ENCODE results near the gene PCDH15.

Gene PCDH15

GRCh38 chr10:54335296-54335695 lies 465.7 kb downstream of the PCDH15 start:
- H3K4me1 ChIP-seq (ENCODE audit: control insufficient read depth in 1 of 2, insufficient read depth in 2 of 2, low read length in 2 of 2): no peaks in the 10 kb centered on the region
- no peak overlapping the region for H3K27ac ChIP-seq (ENCODE audit: low read depth, low read length)
- no peaks in the 10 kb centered on the region for H3K36me3 ChIP-seq (ENCODE audit: control insufficient read depth in 1 of 2, insufficient read depth in 2 of 2, low read length in 2 of 2)
- H3K9ac ChIP-seq (ENCODE audit: low read depth in 1 of 2, low read length in 2 of 2): no peak overlapping the region
- H3K4me3 ChIP-seq (ENCODE audit: low read depth in 1 of 2, low read length in 2 of 2): no peak overlapping the region
- no peaks in the 10 kb centered on the region for H3K9me3 ChIP-seq (ENCODE audit: control insufficient read depth in 1 of 2, low read length in 2 of 2)
- no peaks in the 10 kb centered on the region for H3K27me3 ChIP-seq (ENCODE audit: control insufficient read depth in 1 of 2, insufficient read depth in 2 of 2, low read length in 2 of 2)

DNA sequence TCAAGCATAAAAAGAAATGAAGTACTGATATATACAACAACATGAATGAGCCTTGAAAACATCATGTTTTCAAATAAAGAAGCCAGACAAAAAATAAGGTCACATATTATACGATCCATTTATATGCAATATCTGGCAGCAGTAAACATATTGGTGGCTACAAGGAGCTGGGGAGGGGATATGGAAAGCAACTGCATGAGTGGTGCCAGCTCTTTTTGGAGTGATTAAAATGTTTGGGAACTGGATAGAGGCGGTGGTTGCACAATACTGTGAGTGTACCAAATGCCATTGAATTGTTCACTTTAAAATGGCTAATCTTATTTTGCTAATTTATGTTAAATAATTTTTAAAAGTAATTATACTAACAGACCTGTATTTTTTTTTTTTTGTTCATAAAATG lies 481.7 kb downstream of the PCDH15 start:
- H3K4me1 ChIP-seq (ENCODE audit: control insufficient read depth in 1 of 2, insufficient read depth in 2 of 2, low read length in 2 of 2): no peaks in the 10 kb centered on the region
- H3K27ac ChIP-seq (ENCODE audit: low read depth, low read length): no peak overlapping the region
- no peaks in the 10 kb centered on the region for H3K9me3 ChIP-seq (ENCODE audit: control insufficient read depth in 1 of 2, low read length in 2 of 2)
- H3K4me3 ChIP-seq (ENCODE audit: low read depth in 1 of 2, low read length in 2 of 2): no peak overlapping the region
- no peak overlapping the region for H3K9ac ChIP-seq (ENCODE audit: low read depth in 1 of 2, low read length in 2 of 2)
- no peaks in the 10 kb centered on the region for H3K36me3 ChIP-seq (ENCODE audit: control insufficient read depth in 1 of 2, insufficient read depth in 2 of 2, low read length in 2 of 2)
- no peaks in the 10 kb centered on the region for H3K27me3 ChIP-seq (ENCODE audit: control insufficient read depth in 1 of 2, insufficient read depth in 2 of 2, low read length in 2 of 2)

DNA sequence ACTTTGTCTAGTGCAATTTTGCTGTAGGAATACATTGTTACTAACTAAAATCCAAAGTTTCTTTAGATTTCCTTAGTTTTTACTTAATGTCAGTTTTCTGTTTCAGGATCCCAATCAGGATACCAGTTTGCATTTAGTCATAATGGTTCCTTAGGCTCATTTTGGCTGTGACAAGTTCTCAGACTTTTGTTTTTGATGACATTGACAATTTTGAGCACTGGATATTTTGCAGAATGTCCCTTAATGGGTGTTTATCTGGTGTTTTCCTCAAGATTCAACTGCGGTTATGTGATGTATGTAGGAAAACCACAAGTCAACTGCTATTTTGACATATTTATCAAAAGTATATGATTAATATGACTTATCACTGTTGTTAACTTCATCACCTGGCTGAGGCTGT lies 482.6 kb downstream of the PCDH15 start:
- Histone ChIP-seq H3K36me3 (ENCODE audit: control insufficient read depth in 1 of 2, insufficient read depth in 2 of 2, low read length in 2 of 2) (no peaks in the 10 kb centered on the region), H3K27me3 (ENCODE audit: control insufficient read depth in 1 of 2, insufficient read depth in 2 of 2, low read length in 2 of 2) (no peaks in the 10 kb centered on the region), H3K9ac (ENCODE audit: low read depth in 1 of 2, low read length in 2 of 2) (no peak overlapping the region), H3K4me1 (ENCODE audit: control insufficient read depth in 1 of 2, insufficient read depth in 2 of 2, low read length in 2 of 2) (no peaks in the 10 kb centered on the region), H3K4me3 (ENCODE audit: low read depth in 1 of 2, low read length in 2 of 2) (no peak overlapping the region), H3K27ac (ENCODE audit: low read depth, low read length) (no peak overlapping the region), H3K9me3 (ENCODE audit: control insufficient read depth in 1 of 2, low read length in 2 of 2) (no peaks in the 10 kb centered on the region)

- no peaks in the 10 kb centered on the region for H3K9me3 ChIP-seq (ENCODE audit: control insufficient read depth in 1 of 2, low read length in 2 of 2)
- no peak overlapping the region for H3K9ac ChIP-seq (ENCODE audit: low read depth in 1 of 2, low read length in 2 of 2)
- no peak overlapping the region for H3K4me3 ChIP-seq (ENCODE audit: low read depth in 1 of 2, low read length in 2 of 2)
- no peak overlapping the region for H3K27ac ChIP-seq (ENCODE audit: low read depth, low read length)
- H3K4me1 ChIP-seq (ENCODE audit: control insufficient read depth in 1 of 2, insufficient read depth in 2 of 2, low read length in 2 of 2): no peaks in the 10 kb centered on the region
- no peaks in the 10 kb centered on the region for H3K27me3 ChIP-seq (ENCODE audit: control insufficient read depth in 1 of 2, insufficient read depth in 2 of 2, low read length in 2 of 2)
- H3K36me3 ChIP-seq (ENCODE audit: control insufficient read depth in 1 of 2, insufficient read depth in 2 of 2, low read length in 2 of 2): no peaks in the 10 kb centered on the region
Observed at GRCh38 chr10:54314430-54314829, 486.6 kb downstream of the PCDH15 start.

GRCh38 chr10:54284526-54285193 lies 516.4 kb downstream of the PCDH15 start:
- Histone ChIP-seq H3K9ac (ENCODE audit: low read depth in 1 of 2, low read length in 2 of 2) (no peak overlapping the region), H3K9me3 (ENCODE audit: control insufficient read depth in 1 of 2, low read length in 2 of 2) (no peaks in the 10 kb centered on the region), H3K4me1 (ENCODE audit: control insufficient read depth in 1 of 2, insufficient read depth in 2 of 2, low read length in 2 of 2) (no peaks in the 10 kb centered on the region), H3K27ac (ENCODE audit: low read depth, low read length) (no peak overlapping the region), H3K36me3 (ENCODE audit: control insufficient read depth in 1 of 2, insufficient read depth in 2 of 2, low read length in 2 of 2) (no peaks in the 10 kb centered on the region), H3K4me3 (ENCODE audit: low read depth in 1 of 2, low read length in 2 of 2) (no peak overlapping the region), H3K27me3 (ENCODE audit: control insufficient read depth in 1 of 2, insufficient read depth in 2 of 2, low read length in 2 of 2) (no peaks in the 10 kb centered on the region)

GRCh38 chr10:54282012-54282411 lies 519.0 kb downstream of the PCDH15 start:
- no peak overlapping the region for H3K4me3 ChIP-seq (ENCODE audit: low read depth in 1 of 2, low read length in 2 of 2)
- no peaks in the 10 kb centered on the region for H3K4me1 ChIP-seq (ENCODE audit: control insufficient read depth in 1 of 2, insufficient read depth in 2 of 2, low read length in 2 of 2)
- no peaks in the 10 kb centered on the region for H3K9me3 ChIP-seq (ENCODE audit: control insufficient read depth in 1 of 2, low read length in 2 of 2)
- no peaks in the 10 kb centered on the region for H3K27me3 ChIP-seq (ENCODE audit: control insufficient read depth in 1 of 2, insufficient read depth in 2 of 2, low read length in 2 of 2)
- H3K9ac ChIP-seq (ENCODE audit: low read depth in 1 of 2, low read length in 2 of 2): no peak overlapping the region
- no peaks in the 10 kb centered on the region for H3K36me3 ChIP-seq (ENCODE audit: control insufficient read depth in 1 of 2, insufficient read depth in 2 of 2, low read length in 2 of 2)
- no peak overlapping the region for H3K27ac ChIP-seq (ENCODE audit: low read depth, low read length)

DNA sequence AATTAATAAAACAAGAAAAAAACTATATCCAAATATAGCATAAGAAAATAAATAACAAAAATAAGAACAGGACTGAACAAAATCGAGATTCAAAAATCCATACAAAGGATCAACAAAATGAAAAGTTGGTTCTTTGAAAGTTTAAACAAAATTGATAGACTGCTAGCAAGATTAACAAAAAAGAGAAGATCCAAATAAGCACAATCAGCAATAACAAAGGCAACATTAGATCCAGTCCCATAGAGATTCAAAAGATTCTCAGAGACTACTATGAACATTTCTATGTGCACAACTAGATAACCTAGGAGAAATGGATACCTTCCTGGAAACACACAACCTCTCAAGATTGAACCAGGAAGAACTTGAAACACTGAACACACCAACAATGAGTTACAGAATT lies 534.6 kb downstream of the PCDH15 start:
- H3K9me3 ChIP-seq (ENCODE audit: control insufficient read depth in 1 of 2, low read length in 2 of 2): peaks cover 0 to 7% of the 10 kb centered on the region in 2 donors
- no peak overlapping the region for H3K27ac ChIP-seq (ENCODE audit: low read depth, low read length)
- no peaks in the 10 kb centered on the region for H3K27me3 ChIP-seq (ENCODE audit: control insufficient read depth in 1 of 2, insufficient read depth in 2 of 2, low read length in 2 of 2)
- no peak overlapping the region for H3K9ac ChIP-seq (ENCODE audit: low read depth in 1 of 2, low read length in 2 of 2)
- no peaks in the 10 kb centered on the region for H3K4me1 ChIP-seq (ENCODE audit: control insufficient read depth in 1 of 2, insufficient read depth in 2 of 2, low read length in 2 of 2)
- H3K4me3 ChIP-seq (ENCODE audit: low read depth in 1 of 2, low read length in 2 of 2): no peak overlapping the region
- no peaks in the 10 kb centered on the region for H3K36me3 ChIP-seq (ENCODE audit: control insufficient read depth in 1 of 2, insufficient read depth in 2 of 2, low read length in 2 of 2)

DNA sequence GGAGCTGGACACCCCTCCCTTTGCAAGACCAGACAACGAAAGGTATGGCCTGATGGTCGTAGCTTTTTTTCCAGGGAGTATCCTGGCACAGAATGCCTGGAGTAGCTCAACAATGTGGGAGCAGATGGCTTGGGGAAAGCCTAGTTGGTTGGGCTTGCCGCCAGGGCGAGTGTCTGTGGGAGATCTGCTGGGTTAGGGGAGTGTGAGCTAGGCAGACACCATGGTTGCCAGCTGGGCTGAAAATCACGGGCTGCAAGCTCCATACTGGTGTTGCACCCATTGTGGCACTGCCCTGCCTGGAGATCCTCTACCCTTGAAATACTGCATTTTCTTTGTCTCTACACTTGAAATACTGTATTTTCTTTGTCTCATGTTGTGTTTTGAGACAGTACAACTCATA lies 538.3 kb downstream of the PCDH15 start:
- H3K27me3 ChIP-seq (ENCODE audit: control insufficient read depth in 1 of 2, insufficient read depth in 2 of 2, low read length in 2 of 2): no peaks in the 10 kb centered on the region
- no peaks in the 10 kb centered on the region for H3K36me3 ChIP-seq (ENCODE audit: control insufficient read depth in 1 of 2, insufficient read depth in 2 of 2, low read length in 2 of 2)
- no peak overlapping the region for H3K27ac ChIP-seq (ENCODE audit: low read depth, low read length)
- H3K9me3 ChIP-seq (ENCODE audit: control insufficient read depth in 1 of 2, low read length in 2 of 2): peaks cover 0 to 7% of the 10 kb centered on the region in 2 donors
- H3K9ac ChIP-seq (ENCODE audit: low read depth in 1 of 2, low read length in 2 of 2): no peak overlapping the region
- no peak overlapping the region for H3K4me3 ChIP-seq (ENCODE audit: low read depth in 1 of 2, low read length in 2 of 2)
- no peaks in the 10 kb centered on the region for H3K4me1 ChIP-seq (ENCODE audit: control insufficient read depth in 1 of 2, insufficient read depth in 2 of 2, low read length in 2 of 2)

- Histone ChIP-seq H3K4me1 (ENCODE audit: control insufficient read depth in 1 of 2, insufficient read depth in 2 of 2, low read length in 2 of 2) (no peaks in the 10 kb centered on the region), H3K27ac (ENCODE audit: low read depth, low read length) (no peak overlapping the region), H3K4me3 (ENCODE audit: low read depth in 1 of 2, low read length in 2 of 2) (no peak overlapping the region), H3K36me3 (ENCODE audit: control insufficient read depth in 1 of 2, insufficient read depth in 2 of 2, low read length in 2 of 2) (no peaks in the 10 kb centered on the region), H3K27me3 (ENCODE audit: control insufficient read depth in 1 of 2, insufficient read depth in 2 of 2, low read length in 2 of 2) (no peaks in the 10 kb centered on the region), H3K9me3 (ENCODE audit: control insufficient read depth in 1 of 2, low read length in 2 of 2) (peaks cover 0 to 7% of the 10 kb centered on the region in 2 donors), H3K9ac (ENCODE audit: low read depth in 1 of 2, low read length in 2 of 2) (no peak overlapping the region)
Observed at GRCh38 chr10:54259104-54259503, 541.9 kb downstream of the PCDH15 start.

- no peak overlapping the region for H3K27ac ChIP-seq (ENCODE audit: low read depth, low read length)
- H3K4me1 ChIP-seq (ENCODE audit: control insufficient read depth in 1 of 2, insufficient read depth in 2 of 2, low read length in 2 of 2): no peaks in the 10 kb centered on the region
- H3K9ac ChIP-seq (ENCODE audit: low read depth in 1 of 2, low read length in 2 of 2): no peak overlapping the region
- H3K36me3 ChIP-seq (ENCODE audit: control insufficient read depth in 1 of 2, insufficient read depth in 2 of 2, low read length in 2 of 2): no peaks in the 10 kb centered on the region
- no peaks in the 10 kb centered on the region for H3K27me3 ChIP-seq (ENCODE audit: control insufficient read depth in 1 of 2, insufficient read depth in 2 of 2, low read length in 2 of 2)
- H3K9me3 ChIP-seq (ENCODE audit: control insufficient read depth in 1 of 2, low read length in 2 of 2): peaks cover 7 to 10% of the 10 kb centered on the region in 2 donors
- no peak overlapping the region for H3K4me3 ChIP-seq (ENCODE audit: low read depth in 1 of 2, low read length in 2 of 2)
Observed at GRCh38 chr10:54234832-54235231, 566.2 kb downstream of the PCDH15 start.

DNA sequence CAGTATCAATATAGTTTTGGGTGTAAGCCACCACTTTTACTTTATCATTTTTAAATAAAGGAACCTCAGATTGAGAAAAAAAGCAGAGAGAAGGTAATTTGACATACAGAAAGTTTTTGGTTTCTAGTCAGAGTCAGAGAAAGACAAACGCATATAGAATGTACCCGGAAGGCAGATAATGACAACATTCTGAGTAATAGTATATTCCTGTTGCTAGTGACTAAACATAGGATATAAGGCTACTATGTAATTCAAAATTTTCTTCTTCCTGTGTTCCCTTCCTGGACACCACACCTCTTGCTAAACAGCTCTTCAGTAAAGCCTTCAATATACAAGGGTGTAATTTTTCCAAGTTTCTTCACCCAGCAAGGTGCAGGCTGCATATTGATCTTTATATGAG lies 597.6 kb downstream of the PCDH15 start:
- no peak overlapping the region for H3K4me3 ChIP-seq (ENCODE audit: low read depth in 1 of 2, low read length in 2 of 2)
- H3K27ac ChIP-seq (ENCODE audit: low read depth, low read length): no peak overlapping the region
- no peaks in the 10 kb centered on the region for H3K4me1 ChIP-seq (ENCODE audit: control insufficient read depth in 1 of 2, insufficient read depth in 2 of 2, low read length in 2 of 2)
- H3K27me3 ChIP-seq (ENCODE audit: control insufficient read depth in 1 of 2, insufficient read depth in 2 of 2, low read length in 2 of 2): no peaks in the 10 kb centered on the region
- H3K9ac ChIP-seq (ENCODE audit: low read depth in 1 of 2, low read length in 2 of 2): no peak overlapping the region
- no peaks in the 10 kb centered on the region for H3K36me3 ChIP-seq (ENCODE audit: control insufficient read depth in 1 of 2, insufficient read depth in 2 of 2, low read length in 2 of 2)
- no peaks in the 10 kb centered on the region for H3K9me3 ChIP-seq (ENCODE audit: control insufficient read depth in 1 of 2, low read length in 2 of 2)

All from duodenal mucosa (tissue), 2 donors.